NCI-H1048 (cell line): ENCODE measurements around the gene ARHGEF17.
"Not testable (repeated sequence)": the region's sequence is repeated elsewhere in the genome, so short reads cannot be mapped to it uniquely, and the experiment has no call there.

Experiments
- DNase-seq: peaks from one replicate; lab custom pipeline; 2025; lab: John Stamatoyannopoulos, UW

Gene ARHGEF17, protein sequence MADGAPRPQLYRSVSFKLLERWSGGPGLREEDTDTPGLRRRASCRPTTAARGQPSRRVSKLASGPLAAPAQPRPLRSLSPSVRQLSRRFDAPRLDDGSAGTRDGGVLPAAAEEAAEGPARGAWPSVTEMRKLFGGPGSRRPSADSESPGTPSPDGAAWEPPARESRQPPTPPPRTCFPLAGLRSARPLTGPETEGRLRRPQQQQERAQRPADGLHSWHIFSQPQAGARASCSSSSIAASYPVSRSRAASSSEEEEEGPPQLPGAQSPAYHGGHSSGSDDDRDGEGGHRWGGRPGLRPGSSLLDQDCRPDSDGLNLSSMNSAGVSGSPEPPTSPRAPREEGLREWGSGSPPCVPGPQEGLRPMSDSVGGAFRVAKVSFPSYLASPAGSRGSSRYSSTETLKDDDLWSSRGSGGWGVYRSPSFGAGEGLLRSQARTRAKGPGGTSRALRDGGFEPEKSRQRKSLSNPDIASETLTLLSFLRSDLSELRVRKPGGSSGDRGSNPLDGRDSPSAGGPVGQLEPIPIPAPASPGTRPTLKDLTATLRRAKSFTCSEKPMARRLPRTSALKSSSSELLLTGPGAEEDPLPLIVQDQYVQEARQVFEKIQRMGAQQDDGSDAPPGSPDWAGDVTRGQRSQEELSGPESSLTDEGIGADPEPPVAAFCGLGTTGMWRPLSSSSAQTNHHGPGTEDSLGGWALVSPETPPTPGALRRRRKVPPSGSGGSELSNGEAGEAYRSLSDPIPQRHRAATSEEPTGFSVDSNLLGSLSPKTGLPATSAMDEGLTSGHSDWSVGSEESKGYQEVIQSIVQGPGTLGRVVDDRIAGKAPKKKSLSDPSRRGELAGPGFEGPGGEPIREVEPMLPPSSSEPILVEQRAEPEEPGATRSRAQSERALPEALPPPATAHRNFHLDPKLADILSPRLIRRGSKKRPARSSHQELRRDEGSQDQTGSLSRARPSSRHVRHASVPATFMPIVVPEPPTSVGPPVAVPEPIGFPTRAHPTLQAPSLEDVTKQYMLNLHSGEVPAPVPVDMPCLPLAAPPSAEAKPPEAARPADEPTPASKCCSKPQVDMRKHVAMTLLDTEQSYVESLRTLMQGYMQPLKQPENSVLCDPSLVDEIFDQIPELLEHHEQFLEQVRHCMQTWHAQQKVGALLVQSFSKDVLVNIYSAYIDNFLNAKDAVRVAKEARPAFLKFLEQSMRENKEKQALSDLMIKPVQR (N-terminal part only)

DNA sequence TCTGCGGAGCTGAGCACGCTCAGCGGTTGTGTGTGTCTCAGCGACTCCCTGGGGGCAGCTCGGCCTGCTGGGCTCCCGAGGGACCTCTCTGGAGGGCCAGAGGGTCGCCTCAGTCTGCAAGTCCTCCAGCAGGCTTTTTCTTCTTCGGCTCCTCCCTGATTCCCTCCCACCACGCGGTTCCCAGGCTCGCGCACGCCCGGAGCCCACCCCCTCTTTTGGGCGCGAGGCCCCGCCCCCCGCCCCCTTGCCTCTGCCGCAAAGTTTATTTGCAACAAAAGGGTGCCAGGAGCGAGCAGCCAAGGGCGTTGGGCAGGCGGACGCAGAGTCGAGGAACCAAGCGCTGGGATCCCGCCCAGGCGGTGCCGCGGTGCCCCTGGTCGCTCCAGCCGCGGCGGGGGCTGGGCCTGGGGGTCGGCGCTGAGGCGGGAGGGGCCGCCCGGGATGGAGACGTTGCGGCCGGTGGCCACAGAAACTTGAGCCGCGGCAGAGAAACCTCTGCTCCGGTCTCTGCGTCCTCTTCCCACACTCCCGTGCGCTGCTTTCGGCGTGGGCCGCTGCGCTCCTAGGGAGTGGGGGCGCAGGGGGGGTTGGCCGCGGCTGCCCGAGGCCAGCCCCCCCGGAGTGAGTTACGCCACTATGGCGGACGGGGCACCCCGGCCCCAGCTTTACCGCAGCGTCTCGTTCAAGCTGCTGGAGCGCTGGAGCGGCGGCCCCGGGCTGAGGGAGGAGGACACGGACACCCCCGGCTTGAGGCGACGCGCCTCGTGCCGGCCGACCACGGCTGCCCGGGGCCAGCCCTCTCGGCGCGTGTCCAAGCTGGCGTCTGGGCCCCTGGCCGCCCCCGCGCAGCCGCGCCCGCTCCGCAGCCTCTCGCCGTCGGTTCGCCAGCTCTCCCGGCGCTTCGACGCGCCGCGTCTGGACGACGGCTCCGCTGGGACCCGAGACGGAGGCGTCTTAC, at the start of gene ARHGEF17:
Gene ARHGEF17, plus strand, starts transcription at position 274 of the 958 bp plus-strand sequence. Its CDS starts 363 bp downstream, at position 637.
- peak; percentile 72 for DNase-seq

DNA sequence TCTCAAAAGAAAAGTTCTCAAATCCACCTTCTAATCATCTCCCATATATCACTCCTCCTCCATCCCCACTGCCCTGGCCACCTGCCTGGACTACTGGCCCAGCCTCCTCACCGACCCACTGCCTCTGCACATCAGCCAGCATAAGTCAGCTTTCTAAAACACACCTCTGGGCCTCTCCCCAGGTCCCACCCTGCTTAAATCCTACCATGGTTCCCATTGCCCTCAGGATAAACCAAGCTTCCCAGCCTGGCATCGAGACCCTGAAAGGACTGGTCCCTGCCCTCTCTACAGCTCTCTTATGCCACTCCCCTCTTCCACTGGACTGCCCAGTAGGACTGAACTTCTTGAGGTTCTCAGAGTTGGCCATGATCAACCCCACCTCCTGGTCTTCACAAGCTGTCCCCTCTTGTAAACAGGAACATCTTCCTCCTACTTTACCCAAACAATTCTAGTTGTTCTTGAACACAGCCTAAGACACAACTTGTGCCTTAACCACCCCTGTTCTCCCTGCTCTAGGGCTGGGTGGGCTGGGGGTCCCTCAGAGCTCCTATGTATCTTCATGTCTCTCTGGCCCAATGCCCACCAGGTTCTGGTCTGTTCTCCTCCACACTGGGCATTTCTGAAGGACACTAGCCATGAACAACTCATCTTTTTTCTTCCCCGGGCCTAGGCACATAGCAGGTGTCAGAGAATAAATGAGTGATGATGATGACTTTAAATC, 48.5 kb upstream of the ARHGEF17 start:
- no peak for DNase-seq

DNA sequence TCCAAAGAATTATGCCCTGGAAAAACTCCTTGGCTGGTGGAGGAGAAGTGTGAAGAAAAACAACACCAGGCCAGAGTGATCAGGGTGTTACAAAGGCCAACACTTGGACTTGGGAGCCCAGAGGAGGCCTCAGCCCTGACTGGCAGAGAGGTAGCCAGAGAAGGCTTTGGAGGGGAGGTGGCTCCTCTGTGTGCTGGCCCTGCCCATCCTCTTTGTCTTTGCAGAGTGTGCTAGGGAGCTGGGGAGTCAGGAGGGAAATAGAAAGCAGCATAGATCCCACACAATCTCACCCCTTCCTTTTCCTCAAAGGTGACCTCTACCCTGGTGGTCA, 48.0 kb upstream of the ARHGEF17 start:
- DNase-seq = no peak

DNA sequence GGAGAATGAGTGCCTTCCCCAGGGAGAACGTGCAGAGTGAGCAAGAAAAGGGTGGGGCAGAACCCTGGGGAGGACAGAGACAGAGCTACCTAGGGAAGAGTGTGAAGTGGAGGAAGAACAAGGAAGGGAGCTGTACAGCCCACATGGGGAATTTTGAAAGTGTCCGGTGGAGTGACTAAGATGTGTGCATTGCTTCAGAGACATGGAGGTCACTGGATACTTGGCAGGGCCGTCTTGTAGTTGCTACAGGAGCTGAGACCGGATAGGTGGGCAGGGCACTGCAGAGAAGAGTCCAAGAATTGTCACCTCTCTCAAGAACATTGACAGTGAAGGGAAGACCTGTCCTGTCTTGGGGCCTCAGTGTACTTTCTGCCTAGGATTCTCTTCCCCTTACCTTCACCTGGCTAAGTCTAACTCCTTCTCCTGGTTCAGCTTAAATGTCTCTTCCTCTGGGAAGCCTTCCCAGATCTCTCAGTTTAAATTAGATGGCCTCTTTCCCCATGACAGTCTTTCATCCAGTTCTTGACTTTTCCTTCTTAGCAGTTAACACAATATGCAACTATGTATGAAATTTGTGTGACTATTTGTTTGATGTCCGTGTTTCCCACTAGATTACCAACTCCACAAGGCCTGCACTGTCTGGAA, 45.1 kb upstream of the ARHGEF17 start:
- no peak for DNase-seq

DNA sequence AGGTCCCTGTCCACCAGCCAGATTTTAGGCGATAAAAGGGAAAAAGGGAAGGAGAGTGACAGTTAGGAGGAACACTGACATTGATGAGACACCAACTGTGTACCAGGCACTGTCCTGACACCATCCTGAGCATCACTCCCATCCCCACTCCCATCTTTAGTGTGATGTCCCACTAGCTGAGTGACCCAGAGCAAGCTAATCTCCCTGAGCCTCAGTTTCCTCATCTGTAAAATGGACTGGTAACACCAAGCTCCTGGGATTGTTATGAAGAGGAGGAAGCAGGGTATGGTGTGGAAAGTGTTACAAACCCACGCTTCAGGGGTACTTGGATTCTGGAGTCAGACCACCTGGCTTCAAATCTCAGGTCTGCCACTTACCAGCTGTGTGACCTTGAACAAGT, 44.4 kb upstream of the ARHGEF17 start:
- DNase-seq = no peak

DNA sequence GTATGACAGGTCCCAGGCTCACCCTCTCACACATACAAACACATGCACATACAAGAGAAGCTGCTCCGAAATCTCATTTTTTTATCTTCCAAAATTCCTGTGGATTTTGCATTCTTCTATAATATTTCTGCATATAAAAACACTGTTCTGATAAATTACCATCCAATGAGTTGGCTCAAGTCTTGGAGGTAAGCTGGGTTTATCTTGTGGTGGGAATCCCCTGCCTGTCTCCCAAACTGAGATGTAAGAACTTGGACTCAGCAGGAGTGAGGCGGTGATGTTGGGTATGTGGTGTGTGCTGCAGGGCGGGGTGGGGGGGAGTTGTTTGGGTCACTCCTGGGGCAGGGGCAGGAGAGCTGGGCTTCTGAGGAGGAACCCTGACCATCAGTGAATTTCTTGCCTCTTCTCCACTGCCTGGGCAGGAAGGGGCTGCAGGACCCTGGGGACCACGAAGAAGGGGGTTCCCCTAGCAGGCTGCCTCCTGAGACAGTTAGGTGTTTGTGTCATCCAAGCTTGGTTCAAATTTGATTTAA, 42.7 kb upstream of the ARHGEF17 start:
- no peak for DNase-seq

DNA sequence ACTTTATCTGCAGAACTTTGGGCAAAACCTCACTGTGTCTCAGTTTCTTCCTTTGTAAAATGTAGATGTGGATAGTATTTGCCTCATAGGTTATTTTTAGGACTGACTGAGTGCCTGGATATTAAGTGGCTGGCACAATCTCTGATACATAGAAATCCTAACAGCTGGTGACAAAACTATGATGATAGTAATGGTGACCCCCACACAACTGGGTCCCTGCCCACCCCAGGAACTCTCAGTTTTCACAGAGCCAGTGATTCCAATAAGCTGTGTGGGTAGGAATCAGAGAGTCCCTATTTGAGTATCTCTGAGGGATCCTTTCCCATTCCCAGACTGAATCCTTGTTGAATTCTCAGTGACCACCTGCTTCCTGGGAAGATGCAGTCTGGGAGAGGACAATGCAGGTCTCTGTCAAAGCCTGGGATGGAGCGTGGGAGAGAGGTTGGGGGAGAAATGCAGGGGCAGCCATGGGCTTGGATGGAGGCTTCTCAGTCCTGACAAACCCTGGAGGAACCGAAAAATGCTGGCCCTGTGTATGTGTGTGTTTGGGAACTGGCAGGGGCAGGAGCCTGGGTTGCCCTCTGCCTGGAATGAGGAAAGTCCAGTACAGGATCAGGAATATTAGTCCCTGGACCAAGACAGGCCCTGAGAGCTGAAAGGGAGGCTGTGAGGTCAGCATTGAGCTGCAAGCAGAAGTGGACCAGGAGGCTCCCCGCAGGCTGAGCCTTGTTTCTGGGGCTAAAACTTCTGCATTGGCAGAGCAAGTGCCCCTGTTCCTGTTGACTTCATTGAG, 42.0 kb upstream of the ARHGEF17 start:
- DNase-seq = no peak

DNA sequence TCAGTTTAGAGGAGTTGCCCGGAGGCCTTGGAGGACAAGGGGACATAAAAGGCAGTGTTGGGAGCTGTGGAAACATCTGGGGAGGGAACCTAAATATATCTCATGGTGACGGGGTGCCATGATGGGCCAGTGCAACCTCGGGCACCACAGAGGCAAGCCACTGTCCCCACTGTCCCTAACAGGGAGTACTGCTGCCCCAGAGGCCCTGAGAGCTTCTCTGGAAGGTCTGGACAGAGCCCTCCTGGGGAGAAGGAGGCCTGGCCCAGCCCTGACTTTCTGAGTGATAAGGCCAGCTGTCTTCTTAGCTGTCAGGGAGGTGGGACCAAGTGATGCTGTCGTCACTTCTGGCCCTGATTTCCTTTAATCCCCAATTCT, 41.4 kb upstream of the ARHGEF17 start:
- DNase-seq = no peak

DNA sequence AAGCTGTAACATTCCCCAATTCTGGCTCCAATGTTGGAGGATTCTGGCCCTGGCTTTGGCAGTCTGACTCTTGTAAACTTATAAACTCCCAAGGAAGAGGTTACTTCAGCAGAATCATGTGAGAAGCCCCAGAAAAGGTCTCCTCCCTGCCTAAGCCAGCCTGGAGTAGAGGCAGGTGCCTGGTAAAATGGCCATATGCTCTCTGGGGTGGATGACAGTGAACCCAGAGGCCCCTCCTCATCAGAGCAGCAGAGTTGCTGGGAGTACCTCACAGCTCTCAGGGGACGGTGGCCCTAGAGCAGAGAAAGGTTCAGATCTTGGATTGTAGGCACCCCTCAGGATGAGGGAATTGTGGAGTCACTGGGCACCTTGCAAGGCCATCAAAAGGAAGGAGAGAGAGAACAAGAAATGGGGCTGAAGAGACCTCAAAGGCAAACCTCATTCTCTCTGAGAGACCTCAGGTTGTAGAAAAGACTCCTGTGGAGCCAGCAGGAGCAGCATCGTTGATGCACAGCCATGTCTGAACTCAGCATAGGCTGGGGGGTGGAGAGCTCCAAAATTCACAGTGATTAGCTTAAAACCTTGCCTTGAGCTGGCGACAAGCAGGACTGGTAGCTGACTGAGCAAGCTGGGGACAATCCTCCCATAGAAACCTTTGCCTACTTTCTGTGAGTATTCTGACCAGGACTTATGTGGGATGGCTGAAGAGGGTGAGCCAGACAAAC, 40.8 kb upstream of the ARHGEF17 start:
- DNase-seq = no peak

DNA sequence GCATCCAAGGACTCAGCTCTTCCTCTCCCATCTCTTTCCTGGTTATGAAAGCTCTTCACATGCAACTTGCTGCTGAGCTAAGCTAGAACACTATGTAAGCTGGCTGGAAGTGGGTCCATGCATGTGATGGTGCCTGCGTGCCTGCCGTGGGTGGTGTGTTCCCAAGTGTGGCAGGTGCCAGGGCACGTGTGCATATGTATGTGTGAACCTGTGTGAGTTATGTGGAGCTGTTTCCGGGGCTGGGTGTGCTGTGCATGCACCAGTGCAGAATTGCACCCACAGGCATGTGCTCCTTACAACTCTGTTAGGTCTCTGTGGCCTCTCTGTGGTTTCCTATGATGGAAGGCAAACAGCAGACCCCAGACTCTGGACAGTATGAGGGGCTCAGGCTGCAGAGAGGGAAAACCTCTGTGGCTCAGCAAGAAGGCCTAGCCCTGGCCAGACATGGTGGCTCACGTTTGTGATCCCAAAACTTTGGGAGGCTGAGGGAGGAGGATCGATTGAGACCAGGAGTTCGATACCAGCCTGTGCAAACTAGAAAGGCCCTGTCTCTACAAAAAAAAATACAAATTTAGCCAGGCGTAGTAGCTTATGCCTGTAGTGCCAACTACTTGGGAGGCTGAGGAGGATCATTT, 40.1 kb upstream of the ARHGEF17 start:
- DNase-seq = no peak

DNA sequence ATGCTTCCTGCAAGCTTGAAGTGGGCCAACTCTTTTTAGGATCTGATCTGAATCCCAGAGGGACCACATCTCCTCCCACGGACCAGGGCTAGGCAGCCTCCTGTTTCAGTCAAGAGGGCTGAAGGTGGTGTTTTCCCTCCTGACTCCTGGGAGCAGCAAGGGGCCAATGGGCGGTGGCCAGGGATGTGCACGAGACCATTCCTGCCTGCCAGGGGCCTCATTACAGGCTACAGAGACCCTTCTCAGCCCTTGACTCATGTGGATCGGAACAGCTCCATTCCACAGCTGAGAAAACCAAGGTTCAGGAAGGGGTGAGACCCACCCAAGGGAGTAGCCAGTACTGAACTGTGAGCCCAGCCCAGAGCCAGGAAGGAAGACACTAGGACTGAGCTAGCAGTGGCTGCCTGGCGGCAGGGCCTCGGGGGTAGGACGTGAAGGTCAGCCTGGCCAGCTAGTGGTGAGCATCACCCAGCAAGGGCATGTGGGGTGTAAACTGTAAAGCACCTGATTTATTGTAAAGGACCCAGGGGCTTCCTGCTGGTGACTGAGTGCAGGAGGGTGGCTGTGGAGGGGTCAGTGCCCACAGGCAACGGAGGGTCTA, 39.3 kb upstream of the ARHGEF17 start:
- no peak for DNase-seq

DNA sequence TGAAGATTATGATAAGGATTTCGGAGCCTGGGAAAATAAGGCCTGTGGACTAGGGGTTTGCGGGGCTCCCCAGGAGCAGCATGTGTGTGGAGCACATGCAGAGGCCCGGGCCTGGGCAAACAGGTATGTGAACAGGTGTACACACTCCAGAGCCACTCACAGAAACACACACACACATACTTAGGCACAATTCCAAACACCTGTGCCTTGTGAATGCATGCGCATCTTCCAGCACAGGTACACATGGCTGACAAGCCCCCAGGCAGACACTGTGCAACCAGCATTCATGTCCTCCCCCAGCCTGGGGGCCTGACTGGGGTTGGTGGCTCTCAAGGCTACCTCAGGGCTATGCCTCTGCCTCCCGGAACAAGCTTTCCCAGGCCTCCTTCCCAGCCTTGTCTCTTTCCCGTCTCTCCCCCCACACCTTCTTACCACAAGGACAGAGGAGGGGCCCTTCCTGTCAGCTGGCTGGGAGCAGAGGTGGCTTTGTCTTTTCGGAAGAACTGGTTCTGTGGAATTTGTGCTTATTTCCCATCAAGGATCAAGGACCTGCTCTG, 38.5 kb upstream of the ARHGEF17 start:
- no peak for DNase-seq

DNA sequence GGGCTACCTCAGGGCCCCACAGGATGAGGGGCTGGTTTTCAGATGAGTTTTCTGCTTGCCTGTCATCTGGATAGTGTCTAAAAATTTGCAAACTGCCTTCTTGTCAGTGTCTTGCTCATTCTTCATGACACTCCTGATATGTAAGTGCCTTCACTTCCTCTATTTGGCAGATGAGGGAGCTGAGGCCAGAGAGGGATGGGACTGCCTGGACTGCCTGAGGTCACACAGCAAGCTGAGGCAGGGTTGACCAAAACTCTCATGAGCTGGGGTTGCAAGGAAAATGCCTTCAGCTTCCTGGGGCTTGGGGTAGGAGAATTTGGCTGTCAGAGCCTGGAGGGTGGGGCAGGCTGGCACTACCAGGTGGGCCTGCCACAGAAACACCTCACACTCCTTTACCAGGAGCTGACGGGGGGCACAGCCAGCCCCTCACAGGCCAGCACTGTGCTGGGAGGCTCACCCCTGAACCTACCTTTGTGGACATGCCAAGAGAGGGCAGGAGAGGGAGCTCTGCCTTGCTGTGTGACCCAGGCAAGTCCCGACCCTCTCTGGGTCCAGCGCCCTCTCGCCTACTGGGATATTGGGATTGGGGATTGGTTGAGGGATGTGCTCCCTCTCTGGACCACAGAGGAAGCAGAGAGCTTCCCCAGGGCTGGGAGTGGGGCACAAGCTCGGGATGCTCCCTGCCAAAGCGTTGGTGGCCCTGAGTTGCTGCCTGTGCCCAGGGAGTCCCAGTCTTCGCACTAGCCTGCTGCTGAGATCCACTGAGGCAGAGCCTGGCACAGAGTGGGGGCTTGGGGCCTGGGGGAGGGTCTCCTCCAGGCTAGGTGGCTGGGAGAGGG, 37.8 kb upstream of the ARHGEF17 start:
- DNase-seq = no peak

DNA sequence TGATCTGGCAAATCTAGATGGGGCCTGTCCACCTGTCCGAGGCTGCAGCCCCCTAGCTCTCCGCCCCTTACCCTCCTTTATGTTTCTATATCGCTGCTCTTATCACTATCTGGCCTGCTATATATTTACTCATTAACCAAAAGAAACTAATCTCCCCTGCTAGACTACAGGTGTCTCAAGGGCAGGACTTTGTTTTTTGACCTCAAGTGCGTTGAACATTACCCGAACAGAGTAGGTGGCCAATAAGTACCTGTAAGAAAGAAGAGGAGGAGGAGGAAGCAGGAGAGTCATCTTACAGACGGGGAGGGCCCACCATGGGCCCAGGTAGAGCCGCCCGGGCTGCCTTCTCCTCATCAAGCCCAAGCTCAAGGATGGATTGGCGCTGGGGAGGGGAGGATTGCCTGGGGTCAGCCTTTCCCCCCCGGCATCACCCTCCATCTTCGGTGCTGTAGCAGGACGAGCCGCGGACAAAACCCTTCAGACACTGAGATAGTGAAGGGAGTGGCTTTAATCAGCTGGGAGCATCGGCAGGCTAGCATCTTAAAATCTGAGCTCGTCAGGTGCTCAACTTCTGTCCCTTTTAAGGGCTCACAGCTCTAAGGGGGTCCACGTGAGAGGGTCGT, 37.1 kb upstream of the ARHGEF17 start:
- DNase-seq = no peak

DNA sequence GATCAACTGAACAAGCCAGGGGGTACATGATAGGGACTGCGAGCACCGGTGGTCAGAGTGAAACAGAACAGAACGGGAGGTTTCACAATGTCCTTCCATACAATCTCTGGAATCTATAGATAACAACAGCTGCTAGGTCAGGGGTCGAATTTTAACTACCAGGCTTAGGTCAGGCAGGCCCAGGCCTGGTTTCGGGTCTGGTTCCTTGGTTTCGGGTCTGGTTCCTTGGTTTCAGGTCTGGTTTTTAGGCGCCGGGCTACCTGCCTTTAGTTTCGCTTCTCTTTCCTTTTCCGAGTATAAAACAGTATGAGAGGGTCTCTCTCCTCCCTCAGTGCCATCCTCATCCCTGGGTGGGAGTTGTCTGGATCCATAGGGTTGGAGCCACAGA, 36.6 kb upstream of the ARHGEF17 start:
- not testable (repeated sequence) for DNase-seq
